ENCODE results near the gene ABCG2.

Gene ABCG2

GRCh38 chr4:88158489-88159228, at the start of gene ABCG2:
Gene ABCG2 (minus strand): TSS chr4:88158639. CDS start chr4:88139995, 18,644 bp downstream.
- DNase-seq (ENCODE audit: low read depth in 2 of 2), result peak in 1 of 2 donors; percentile 19

- no peak for DNase-seq (ENCODE audit: low read depth in 2 of 2)
Observed at GRCh38 chr4:88208156-88208555, 49.7 kb upstream of the ABCG2 start.

- no peak for DNase-seq (ENCODE audit: low read depth in 2 of 2)
Observed at GRCh38 chr4:88207171-88207570, 48.7 kb upstream of the ABCG2 start.

- DNase-seq (ENCODE audit: low read depth in 2 of 2), result no peak
Observed at GRCh38 chr4:88204882-88205281, 46.4 kb upstream of the ABCG2 start.

- no peak for DNase-seq (ENCODE audit: low read depth in 2 of 2)
Observed at GRCh38 chr4:88202443-88202842, 44.0 kb upstream of the ABCG2 start.

GRCh38 chr4:88200186-88200585, 41.7 kb upstream of the ABCG2 start:
- DNase-seq (ENCODE audit: low read depth in 2 of 2), result no peak

- DNase-seq (ENCODE audit: low read depth in 2 of 2), result no peak
Observed at GRCh38 chr4:88196523-88197185, 38.2 kb upstream of the ABCG2 start.

GRCh38 chr4:88196013-88196365, 37.5 kb upstream of the ABCG2 start:
- DNase-seq (ENCODE audit: low read depth in 2 of 2), result no peak

- no peak for DNase-seq (ENCODE audit: low read depth in 2 of 2)
Observed at GRCh38 chr4:88195328-88196012, 37.0 kb upstream of the ABCG2 start.

GRCh38 chr4:88191404-88191803, 33.0 kb upstream of the ABCG2 start:
- DNase-seq (ENCODE audit: low read depth in 2 of 2), result no peak

- no peak for DNase-seq (ENCODE audit: low read depth in 2 of 2)
Observed at GRCh38 chr4:88189881-88190585, 31.6 kb upstream of the ABCG2 start.

- DNase-seq (ENCODE audit: low read depth in 2 of 2), result no peak
Observed at GRCh38 chr4:88189418-88189738, 30.9 kb upstream of the ABCG2 start.

- no peak for DNase-seq (ENCODE audit: low read depth in 2 of 2)
Observed at GRCh38 chr4:88188738-88189417, 30.4 kb upstream of the ABCG2 start.

GRCh38 chr4:88187766-88188165, 29.3 kb upstream of the ABCG2 start:
- DNase-seq (ENCODE audit: low read depth in 2 of 2), result no peak

- no peak for DNase-seq (ENCODE audit: low read depth in 2 of 2)
Observed at GRCh38 chr4:88185906-88186305, 27.5 kb upstream of the ABCG2 start.

GRCh38 chr4:88179261-88179660, 20.8 kb upstream of the ABCG2 start:
- no peak for DNase-seq (ENCODE audit: low read depth in 2 of 2)

GRCh38 chr4:88178626-88179231, 20.3 kb upstream of the ABCG2 start:
- no peak for DNase-seq (ENCODE audit: low read depth in 2 of 2)

- DNase-seq (ENCODE audit: low read depth in 2 of 2), result no peak
Observed at GRCh38 chr4:88177983-88178625, 19.7 kb upstream of the ABCG2 start.

GRCh38 chr4:88172987-88173386, 14.5 kb upstream of the ABCG2 start:
- no peak for DNase-seq (ENCODE audit: low read depth in 2 of 2)

GRCh38 chr4:88171206-88171605, 12.8 kb upstream of the ABCG2 start:
- no peak for DNase-seq (ENCODE audit: low read depth in 2 of 2)

- DNase-seq (ENCODE audit: low read depth in 2 of 2), result no peak
Observed at GRCh38 chr4:88169298-88169697, 10.9 kb upstream of the ABCG2 start.
